OCI-LY7 (cell line): ENCODE data around the gene NGDN.

Experiments
- EZH2phosphoT487 ChIP-seq: fragments of 200-600 bp; sonication (generic); IDR thresholded peaks from 2 replicates; pipeline ENCODE4 v1.6.1; 2018; ENCODE audit warnings: low read depth, borderline replicate concordance, mild to moderate bottlenecking, mixed run types, antibody characterized with exemption, low read length, moderate library complexity, mixed read lengths
- TF ChIP-seq, protein P1 (sequence below): fragments of 200-600 bp; sonication (generic); conservative IDR thresholded peaks from 2 replicates; pipeline ENCODE4 v1.5.1; 2014; ENCODE audit warnings: mild to moderate bottlenecking, antibody characterized with exemption, low read length, moderate library complexity, mixed read lengths

DNA sequence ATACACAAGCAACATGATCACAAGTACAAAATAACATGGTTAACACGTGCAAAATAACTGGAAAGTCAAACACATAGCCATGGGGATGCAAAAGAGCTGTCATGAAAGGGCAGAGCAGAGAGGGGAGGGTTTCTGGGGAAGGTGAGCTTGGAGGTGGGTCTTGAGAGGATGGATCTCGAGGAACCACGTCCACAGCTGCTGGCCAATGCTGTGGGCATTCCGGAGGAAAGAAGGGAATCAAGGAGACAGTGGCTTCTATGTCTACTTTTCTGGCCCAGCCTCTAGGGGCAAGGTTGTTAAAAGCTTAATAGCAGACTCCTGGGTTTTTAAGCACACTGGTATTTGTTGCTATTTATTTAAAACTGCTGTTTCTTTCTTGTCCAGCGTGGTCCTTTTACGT, 25.6 kb upstream of the NGDN start:
- TF ChIP-seq, protein P1, sequence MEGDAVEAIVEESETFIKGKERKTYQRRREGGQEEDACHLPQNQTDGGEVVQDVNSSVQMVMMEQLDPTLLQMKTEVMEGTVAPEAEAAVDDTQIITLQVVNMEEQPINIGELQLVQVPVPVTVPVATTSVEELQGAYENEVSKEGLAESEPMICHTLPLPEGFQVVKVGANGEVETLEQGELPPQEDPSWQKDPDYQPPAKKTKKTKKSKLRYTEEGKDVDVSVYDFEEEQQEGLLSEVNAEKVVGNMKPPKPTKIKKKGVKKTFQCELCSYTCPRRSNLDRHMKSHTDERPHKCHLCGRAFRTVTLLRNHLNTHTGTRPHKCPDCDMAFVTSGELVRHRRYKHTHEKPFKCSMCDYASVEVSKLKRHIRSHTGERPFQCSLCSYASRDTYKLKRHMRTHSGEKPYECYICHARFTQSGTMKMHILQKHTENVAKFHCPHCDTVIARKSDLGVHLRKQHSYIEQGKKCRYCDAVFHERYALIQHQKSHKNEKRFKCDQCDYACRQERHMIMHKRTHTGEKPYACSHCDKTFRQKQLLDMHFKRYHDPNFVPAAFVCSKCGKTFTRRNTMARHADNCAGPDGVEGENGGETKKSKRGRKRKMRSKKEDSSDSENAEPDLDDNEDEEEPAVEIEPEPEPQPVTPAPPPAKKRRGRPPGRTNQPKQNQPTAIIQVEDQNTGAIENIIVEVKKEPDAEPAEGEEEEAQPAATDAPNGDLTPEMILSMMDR, result no peak
- no peak for TF ChIP-seq EZH2phosphoT487
